Activated CD8-positive, alpha-beta memory T cell treated with anti-CD3 and anti-CD28 coated beads, Interleukin-2, amount 50 U/mL, for 24 hours (primary cell): ENCODE results near the gene TRAPPC6A.

Source experiments
- DNase-seq: peaks from one replicate; pipeline ENCODE4 v3.0.0-alpha.2; 2020; ENCODE audit errors: extremely low read depth

TRAPPC6A gene, protein sequence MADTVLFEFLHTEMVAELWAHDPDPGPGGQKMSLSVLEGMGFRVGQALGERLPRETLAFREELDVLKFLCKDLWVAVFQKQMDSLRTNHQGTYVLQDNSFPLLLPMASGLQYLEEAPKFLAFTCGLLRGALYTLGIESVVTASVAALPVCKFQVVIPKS

DNA sequence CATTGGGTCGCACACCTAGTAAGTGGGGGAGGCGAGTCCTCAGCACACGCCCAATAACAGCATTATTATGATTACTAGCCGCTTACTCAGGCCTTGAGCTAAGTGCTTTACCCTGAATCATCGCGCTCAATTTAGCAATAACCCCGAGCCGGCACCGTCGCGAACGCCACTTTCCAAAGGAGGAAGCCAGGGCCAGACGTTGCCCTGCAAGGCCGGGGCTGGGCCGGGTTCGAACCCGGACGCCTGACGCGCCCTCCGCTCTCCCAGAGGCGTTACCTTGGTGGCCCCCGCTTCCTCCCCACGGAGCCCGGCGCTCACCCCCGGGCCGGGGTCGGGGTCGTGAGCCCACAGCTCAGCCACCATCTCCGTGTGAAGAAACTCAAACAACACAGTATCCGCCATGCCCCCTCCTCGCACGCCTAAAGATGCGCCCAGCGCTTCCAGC is at the start of gene TRAPPC6A:
Gene TRAPPC6A (minus strand): TSS at position 421 of the 445 bp plus-strand sequence. CDS start 19 bp downstream, at position 402.
- no peak for DNase-seq

DNA sequence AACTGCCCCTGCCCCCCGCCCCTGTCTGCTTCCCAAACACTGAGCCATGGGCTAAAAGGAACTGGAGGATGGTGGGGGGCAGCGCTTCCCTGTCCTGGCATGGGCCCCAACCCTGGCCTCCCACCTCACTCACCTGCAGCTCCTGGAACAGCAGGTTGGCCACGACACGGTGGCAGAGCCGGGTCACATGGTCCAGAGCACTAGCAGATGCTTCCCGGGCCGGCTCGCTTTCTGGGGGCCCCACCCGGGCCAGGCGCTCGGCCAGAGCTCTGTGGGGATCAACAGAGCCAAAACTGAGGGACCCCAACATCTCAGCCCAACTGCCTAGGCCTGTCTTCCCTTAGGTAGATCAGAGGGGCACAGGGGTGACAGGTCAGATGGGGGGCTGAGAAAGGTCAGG is 46.6 kb upstream of the TRAPPC6A start:
- no peak for DNase-seq

DNA sequence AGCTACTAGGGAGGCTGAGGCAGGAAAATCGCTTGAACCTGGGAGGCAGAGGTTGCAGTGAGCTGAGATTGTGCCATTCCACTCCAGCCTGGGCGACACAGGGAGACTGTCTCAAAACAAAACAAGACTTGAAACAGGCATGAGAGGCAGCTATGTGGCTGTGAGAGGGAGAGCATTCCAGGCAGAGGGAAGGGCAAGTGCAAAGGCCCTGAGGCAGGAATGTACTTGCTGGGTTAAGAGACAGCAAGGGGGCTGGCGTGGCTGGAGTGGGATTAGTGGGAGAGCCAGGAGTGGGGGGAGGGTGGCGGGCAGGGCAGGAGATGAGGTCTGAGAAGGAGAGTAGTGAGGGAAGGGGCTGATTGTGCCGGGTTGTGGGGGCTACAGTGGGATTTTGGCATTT is 45.8 kb upstream of the TRAPPC6A start:
- no peak for DNase-seq

DNA sequence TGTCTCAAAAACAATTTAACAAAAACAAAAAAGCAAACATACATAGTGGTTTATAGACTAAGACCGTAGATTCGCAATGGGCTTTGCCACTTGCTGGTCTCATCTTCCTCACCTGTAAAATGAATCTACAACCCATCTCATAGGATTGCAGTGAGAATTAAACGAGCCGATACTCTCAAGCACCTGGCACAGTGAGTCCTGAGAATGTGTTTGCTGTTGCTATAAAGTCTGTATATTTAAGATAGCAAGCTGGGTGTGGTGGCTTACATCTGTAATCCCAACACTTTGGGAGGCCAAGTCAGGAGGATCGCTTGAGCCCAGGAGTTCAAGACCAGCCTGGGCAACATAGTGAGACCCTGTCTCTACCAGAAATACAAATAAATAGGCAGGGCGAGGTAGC is 44.7 kb upstream of the TRAPPC6A start:
- no peak for DNase-seq

DNA sequence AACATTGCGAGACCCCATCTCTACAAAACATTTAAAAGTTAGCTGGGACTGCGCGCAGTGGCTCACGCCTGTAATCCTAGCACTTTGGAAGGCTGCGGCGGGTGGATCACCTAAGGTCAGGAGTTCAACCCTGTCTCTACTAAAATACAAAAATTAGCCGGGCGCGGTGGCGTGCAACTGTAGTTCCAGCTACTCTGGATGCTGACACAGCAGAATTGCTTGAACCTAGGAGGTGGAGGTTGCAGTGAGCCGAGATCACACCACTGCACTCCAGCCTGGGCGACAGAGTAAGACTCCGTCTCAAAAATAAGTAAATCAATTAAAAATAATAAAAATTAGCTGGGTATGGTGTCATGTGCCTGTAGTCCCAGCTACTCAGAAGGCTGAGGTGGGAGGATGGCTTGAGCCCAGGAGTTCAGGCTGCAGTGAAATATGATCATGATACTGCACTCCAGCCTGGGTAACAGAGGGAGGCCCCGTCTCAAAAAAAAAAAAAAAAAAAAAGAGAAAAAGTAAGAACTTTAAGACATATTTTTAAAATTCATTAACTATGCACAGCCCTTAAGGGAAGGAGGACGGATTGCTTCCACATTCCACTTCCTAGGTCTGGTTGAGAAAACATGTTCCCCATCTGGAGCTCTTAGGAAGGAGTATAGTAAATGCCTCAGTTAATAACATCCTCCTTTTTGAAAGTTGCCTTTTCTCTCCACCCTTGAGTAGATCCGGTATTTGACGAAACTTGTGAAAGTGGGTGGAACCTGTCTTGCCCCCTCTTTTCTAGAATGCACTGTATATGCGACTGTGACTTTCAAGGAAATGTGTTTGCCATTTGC is 41.1 kb upstream of the TRAPPC6A start:
- no peak for DNase-seq

DNA sequence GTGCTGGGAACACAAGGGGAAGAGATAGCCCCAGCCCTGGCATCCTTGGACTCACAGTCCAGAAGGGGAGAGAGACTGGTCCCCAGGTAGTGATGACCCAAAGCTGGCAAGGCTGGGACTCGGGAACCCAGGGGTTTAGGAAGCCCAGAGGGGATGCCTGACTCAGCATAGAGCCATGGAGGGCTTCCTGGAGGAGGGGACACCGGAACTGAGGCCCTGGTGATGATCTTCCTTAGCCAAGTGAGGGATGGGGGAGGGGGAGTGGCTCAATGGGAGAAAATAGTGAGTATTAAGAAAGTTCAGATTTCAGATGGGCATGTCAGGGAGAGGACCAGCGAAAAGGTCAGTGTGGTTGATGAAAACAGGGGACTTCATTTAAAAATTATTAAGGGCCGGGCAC is 40.4 kb upstream of the TRAPPC6A start:
- no peak for DNase-seq

DNA sequence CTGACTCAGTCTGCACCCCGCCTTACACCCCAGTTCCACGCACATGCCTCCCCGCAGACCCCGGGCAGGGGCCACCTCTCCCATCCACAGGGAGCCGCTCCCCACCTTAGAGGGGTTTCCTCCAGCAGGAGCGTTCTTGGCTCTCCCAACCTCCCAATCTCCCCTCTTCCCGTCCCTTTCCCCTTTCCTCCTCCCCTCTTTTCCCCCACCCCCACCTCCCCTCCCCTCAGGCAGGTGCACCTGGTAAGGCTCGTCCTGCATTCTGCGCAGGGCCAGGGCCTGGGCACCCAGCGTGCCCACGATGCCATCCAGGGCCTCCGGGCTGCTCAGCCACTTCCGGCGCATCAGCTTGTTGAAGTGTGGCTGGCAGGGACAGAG is 39.9 kb upstream of the TRAPPC6A start:
- DNase-seq: no peak

DNA sequence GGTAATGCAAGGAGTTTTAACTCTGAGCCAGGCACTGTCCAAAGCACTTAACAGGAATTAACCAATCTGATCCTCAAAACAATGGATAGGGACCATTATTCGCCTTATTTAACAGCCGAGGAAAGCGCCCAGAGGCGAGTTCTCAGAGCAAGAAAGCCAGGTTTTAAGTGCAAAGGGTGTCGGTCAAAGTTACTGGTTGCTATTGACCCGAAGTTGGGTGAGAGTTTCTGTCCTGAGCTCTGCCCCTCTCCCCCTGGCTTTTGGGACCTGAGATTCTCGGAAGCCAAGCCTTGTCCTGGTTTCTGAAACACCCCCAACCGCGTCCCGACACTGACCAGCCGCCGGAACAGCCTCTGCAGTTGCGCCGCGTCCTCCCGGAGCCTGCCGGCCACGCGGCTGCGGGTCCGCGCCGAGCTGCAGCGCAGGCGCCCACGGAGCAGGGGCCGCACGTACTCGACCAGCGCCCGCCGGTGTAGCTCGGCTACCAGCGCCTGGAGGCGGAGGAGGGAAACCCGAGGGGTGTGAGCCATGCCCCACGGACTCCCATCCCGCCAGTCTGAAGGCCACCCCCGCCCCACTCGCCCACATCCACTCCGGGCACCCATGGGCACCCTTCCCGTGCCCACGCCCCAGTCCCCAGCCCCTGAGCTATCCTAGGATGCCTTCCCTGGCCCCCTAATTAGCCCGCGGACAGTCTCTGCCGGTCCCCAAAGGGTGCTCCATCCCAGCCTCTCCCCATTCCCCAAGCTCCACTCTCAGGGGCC is 39.3 kb upstream of the TRAPPC6A start:
- DNase-seq: no peak

DNA sequence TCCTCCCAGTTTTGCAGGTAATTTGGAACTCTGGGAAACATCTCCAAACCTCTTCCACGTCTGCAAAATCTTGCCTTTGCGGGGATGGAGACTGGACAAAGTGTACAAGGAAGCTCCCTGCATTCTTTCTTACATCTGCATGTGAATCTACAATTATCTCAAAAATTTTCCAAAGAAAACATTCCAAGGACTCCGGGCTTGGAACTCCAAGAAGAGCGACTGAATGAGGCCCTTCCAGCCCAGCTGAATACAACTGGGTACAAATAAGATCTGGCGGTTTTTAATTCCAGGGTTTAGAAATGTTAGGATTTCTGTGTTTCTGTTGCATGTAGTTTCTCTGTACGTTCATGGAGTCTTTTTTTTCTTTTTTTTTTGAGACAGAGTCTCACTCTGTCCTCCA is 38.6 kb upstream of the TRAPPC6A start:
- no peak for DNase-seq

DNA sequence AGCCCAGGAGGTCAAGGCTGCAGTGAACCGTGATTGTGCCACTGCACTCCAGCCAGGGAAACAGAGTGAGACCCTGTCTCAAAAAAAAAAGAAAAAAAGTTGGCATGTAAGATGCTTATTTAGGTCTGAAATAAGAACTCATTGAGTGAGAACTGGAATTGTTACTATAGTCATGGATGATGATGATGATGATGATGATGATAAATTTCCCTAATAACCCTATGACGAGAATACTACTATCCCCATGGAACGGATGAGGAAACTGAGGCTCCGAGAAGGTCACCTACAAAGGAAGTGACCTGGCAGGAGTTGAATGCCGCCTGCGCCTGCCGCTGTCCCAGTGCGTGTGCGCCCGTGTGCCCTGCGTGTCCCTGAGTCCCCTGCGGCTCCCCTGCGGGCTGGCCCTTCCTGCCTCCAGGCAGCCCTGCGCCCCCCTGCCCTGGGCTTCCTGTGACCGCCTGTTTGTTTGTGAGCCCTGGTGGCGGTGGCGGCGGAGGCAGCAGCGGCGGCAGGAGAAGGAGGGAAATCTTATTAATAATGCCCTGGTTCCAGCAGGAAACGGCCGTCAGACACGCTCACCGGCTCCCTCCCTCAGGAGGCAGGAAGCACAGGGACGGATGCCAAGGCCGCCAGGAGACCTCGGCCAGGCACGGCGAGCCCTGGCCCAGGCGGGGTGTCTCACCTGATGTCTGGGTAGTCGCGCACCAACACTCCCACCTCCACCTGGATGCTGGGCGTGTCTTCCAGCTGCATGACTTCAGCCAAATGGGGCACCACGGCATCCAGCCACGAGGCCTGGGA is 37.6 kb upstream of the TRAPPC6A start:
- no peak for DNase-seq

DNA sequence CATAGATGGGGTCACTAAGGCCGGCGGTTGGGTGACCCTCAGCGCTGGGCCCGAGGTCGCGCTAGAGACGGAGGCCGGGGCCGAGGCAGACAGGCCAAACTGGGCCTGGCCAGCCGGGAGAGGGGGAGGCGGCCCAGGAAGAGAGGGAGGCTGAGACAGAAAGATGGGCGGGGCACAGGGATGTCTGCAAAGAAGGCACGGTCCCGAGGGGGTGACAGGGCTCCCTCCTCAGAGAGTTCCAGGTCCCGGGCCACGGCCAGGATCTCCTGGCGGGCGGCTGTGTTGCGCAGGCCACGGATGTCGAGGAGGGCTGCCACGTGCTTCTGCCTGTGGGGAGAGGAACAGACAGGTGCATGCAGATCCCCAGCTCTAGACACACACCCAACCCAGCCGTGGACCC is 35.0 kb upstream of the TRAPPC6A start:
- DNase-seq: no peak

DNA sequence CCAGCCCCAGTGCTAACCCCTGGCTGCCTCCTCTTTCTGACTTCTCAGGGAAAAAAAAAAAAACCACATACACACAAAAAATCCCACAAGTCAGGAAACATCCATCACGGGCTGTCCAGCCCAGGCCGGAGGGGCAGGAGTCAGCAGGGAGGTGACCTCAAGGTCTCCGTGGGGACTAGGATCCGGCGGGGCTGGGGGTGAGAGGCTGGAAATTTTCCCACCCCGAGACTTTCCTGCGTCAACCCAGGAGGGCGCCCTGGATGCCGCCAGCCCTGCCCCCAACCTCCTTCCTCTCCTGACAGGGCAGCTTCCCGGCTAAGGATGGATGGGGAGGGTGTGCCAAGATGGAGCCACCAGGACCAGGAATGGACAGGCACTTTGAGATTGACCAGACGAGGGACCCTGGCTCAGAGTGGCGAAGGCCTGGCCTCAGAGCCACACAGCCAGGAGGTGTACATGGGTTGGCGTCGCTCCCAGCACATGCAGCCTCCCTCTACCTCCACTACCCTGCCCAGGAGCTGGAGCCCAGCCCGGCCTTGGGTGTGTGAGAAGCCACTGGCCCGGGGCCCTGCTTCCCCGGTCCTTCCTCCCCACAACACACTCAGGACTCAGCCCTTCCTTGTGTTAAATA is 33.8 kb upstream of the TRAPPC6A start:
- no peak for DNase-seq

DNA sequence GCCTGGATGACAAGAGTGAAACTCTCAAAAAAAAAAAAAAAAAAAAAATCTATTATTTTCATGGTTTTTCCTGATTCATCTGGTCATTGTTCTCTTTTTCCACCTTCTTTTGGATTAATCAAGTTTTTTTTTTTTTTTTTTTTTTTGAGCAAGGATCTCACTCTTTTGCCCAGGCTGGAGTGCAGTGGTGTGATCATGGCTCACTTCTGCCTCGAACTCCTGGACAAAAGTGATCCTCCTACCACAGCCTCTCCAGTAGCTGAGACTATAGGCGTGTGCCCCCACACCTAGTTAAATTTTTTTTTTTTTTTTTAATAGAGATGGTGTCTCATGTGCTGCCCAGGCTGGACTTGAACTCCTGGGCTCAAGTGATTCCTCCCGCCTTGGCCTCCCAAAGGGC is 28.3 kb upstream of the TRAPPC6A start:
- no peak for DNase-seq

DNA sequence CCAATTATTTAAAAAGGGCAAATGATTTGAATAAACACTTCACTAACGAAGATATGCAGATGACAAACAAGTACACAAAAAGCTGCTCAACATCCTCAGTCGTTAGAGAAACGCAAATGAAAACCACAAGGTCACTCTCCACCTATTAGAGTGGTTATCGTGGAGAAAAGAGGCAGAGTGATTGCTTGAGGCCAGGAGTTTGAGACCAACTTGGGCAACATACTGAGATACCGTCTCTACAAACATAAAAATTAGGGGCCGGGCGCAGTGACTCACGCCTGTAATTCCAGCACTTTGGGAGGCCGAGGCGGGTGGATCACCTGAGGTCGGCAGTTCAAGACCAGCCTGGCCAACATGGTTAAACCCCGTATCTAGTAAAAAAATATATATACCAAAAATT is 27.8 kb upstream of the TRAPPC6A start:
- no peak for DNase-seq

DNA sequence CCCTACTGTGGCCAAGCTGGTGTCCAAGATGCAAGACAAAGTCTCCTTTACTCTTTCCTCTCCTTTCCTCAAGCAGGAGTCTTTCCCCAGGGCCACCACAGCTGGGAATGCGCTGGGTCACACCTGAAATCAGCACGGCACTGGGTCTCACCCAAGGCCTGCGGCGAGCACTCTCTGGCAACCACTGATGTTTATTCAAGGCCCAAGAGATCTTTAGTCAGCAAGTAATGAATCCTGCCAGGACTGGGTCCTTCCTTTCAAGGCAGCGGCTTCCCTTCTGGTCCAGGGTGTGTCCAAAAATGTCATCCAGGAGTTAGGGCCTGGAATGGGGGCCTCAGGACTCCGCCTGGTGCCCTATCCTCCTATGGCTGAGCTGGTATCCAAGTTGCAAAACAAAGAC is 24.6 kb upstream of the TRAPPC6A start:
- DNase-seq: no peak

DNA sequence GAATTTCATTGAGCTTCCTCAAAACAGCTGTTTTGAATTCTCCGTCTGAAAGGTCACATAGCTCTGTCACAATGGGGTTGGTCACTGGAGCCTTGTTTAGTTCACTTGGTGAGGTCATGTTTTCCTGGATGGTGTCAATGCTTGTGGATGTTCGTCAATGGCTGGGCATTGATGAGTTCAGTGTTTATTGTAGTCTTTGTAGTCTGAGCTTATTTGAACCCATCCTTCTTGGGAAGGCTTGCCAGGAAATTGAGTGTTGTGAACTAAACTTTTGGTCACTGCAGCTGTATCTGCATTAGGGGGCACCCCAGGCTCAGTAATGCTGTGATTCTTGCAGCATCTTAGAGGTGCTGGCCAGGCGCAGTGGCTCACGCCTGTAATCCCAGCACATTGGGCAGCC is 22.5 kb upstream of the TRAPPC6A start:
- DNase-seq: no peak

DNA sequence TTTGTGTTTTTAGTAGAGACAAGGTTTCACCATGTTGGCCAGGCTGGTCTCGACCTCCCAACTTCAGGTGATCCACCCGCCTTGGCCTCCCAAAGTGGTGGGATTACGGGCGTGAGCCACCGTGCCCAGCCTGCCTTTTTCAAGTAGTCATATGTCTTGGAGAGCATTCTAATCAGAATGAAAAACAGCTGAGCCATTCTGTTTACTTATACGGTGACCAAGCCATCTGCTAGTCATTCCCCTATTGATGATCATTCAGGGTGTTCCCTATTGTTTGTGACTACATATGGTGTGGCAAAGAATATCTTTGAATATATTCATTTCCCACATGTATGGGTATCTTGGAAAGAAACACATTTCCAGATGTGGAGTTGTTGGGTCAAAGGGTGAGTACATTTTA is 17.7 kb upstream of the TRAPPC6A start:
- DNase-seq: no peak

DNA sequence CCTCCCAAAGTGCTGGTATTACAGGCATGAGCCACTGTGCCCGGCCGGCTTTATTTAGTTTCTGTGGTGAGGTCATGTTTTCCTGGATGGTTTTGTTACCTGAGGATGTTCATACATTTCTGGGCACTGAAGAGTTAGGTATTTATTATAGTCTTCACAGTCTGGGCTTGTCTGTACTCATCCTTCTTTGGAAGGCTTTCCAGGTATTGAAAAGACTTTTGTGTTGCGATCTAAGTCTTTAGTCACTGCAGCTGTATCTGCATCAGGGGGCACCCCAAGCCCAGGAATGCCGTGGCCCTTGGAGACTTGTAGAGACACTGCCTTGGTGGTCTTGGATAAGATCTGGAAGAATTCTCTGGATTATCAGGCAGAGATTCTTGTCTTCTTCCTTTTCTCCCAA is 13.3 kb upstream of the TRAPPC6A start:
- DNase-seq: no peak

DNA sequence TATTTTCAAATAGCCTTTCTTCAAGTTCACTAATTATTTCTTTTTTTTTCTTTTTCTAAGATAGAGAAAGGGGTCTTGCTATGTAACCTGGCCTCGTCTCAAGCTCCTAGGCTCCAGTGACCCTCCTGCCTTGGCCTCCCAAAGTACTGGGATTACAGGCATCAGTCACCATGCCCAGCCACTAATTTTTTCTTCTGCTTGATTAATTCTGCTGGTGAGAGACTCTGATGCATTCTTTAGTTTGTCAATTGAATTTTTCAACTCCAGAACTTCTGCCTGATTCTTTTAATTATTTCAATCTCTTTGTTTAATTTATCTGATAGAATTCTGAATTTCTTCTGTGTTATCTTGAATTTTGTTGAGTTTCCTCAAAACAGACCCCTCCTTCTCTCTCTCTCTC is 11.9 kb upstream of the TRAPPC6A start:
- no peak for DNase-seq

DNA sequence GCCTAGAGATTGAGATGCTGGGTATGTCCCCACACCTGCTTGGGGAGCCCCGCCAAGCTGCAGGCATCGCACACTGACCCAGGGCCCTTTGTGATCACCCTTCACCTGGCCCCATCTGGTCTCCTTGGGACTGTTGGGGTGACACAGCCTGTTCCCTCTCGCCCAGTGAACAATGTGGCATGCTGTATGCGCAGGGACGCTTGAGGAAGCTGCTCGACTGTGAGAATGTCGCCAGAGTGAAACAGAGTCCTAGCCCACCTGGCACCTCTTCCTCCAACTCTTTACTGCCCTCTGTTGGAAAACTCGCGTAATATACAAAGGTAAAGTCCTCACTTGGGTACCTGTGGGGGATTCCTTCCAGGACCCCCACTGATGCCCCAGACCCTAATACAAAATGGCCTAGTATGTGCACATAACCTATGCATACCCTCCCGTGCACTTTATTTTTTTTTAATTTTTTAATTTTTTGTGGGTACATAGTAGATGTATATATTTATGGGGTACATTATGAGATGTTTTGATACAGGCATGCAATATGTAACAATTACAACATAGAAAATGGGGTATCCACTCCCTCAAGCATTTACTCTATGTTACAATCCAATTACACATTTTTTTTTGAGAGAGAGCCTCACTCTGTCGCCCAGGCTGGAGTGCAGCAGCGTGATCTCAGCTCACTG is 9.5 kb upstream of the TRAPPC6A start:
- DNase-seq: no peak
